HepG2 (cell line): Measurements from ENCODE around the gene RAMP1. TPM values are rescaled to one million over a fixed set of nuclear protein-coding genes. Genes with fewer than 3 reads are reported as not detected.

Experiments
- ATAC-seq: fragments of 200-7000 bp; cut with Tn5 transposase; 3 replicates; pipeline ENCODE4 v1.9.1; 2020; ENCODE audit warnings: mild to moderate bottlenecking, moderate library complexity
- BruUV-seq: library from RNA; stranded (reverse); fragments of 400-500 nt; replicated peaks from 2 replicates; lab custom pipeline; 2021; lab: Mats Ljungman, UMichigan
- CTCF ChIA-PET: fragments of 300-600 bp; formaldehyde crosslinking; extraction: SDS; loops from one replicate; lab custom pipeline; 2021; ENCODE audit warnings: low total read pairs, inconsistent platforms, low intra/inter-chr PET ratio; lab: Yijun Ruan, JAX
- POLR2A ChIA-PET: fragments of 350-600 bp; sonication (Branson Sonifier 250); formaldehyde crosslinking; loops from one replicate; lab custom pipeline; 2020; ENCODE audit warnings: antibody characterized with exemption, inconsistent platforms; lab: Yijun Ruan, JAX
- DNase-seq: peaks from one replicate; pipeline ENCODE4 v3.0.0-alpha.2; 2015; ENCODE audit warnings: low spot score
- FAIRE-seq: peaks from 3 replicates; lab custom pipeline; 2011; peaks lifted over from hg19 to GRCh38; lab: Jason Lieb, UNC
- H2AFZ ChIP-seq: one replicate; pipeline ENCODE4 v1.6.1; 2011; ENCODE audit warnings: low read length, inconsistent platforms
- H3K27ac ChIP-seq: fragments of 300-600 bp; 3 replicates; pipeline ENCODE4 v1.8.0; 2011; ENCODE audit warnings: mixed run types, mild to moderate bottlenecking, mixed read lengths, low read length, inconsistent platforms; ENCODE audit not compliant: insufficient read depth; ENCODE audit errors: extremely low read length
- H3K27me3 ChIP-seq, 2 experiments: fragments of 200-600 bp in 1 of 2; 2 replicates in 1 of 2; 3 replicates in 1 of 2; pipeline versions ENCODE4 v1.6.0 to v1.8.0; 2011; ENCODE audit warnings: low read length in 2 of 2, mild to moderate bottlenecking in 2 of 2, moderate library complexity in 2 of 2, inconsistent platforms in 1 of 2; ENCODE audit not compliant: insufficient read depth in 2 of 2, control insufficient read depth in 1 of 2
- H3K36me3 ChIP-seq, 2 experiments: fragments of 200-600 bp in 1 of 2; replicated peaks in 1 of 2; 2 replicates in 1 of 2; 3 replicates in 1 of 2; pipeline versions ENCODE4 v1.5.1 to v1.8.0; 2011; ENCODE audit warnings: low read length in 2 of 2, inconsistent platforms in 1 of 2; ENCODE audit not compliant: insufficient read depth in 2 of 2, control insufficient read depth in 1 of 2
- H3K4me1 ChIP-seq: 2 replicates; pipeline ENCODE4 v1.5.1; 2012; ENCODE audit warnings: low read length, inconsistent platforms; ENCODE audit not compliant: insufficient read depth
- H3K4me2 ChIP-seq: 2 replicates; pipeline ENCODE4 v1.6.0; 2011; ENCODE audit warnings: low read depth, low read length, inconsistent platforms
- H3K4me3 ChIP-seq, 3 experiments: fragments of 200-600 bp in 1 of 3; sonication (generic), shearing (Covaris generic) in 1 of 3; replicated peaks in 1 of 3; 2 replicates each; pipeline ENCODE4 v1.5.1; 2011 to 2016; ENCODE audit warnings: low read length in 3 of 3, inconsistent platforms in 2 of 3, low read depth in 2 of 3, mild to moderate bottlenecking in 2 of 3, control low read depth in 1 of 3, mixed read lengths in 1 of 3; ENCODE audit not compliant: insufficient read depth in 1 of 3
- H3K79me2 ChIP-seq: one replicate; pipeline ENCODE4 v1.6.1; 2011; ENCODE audit warnings: low read length, inconsistent platforms; ENCODE audit not compliant: insufficient read depth
- H3K9ac ChIP-seq: 2 replicates; pipeline ENCODE4 v1.6.0; 2011; ENCODE audit warnings: mild to moderate bottlenecking, low read depth, low read length, inconsistent platforms; ENCODE audit not compliant: insufficient read depth
- H3K9me3 ChIP-seq: 2 replicates; pipeline ENCODE4 v1.5.1; 2012; ENCODE audit warnings: mild to moderate bottlenecking, low read length
- H4K20me1 ChIP-seq: 2 replicates; pipeline ENCODE4 v1.6.0; 2011; ENCODE audit warnings: inconsistent platforms, mild to moderate bottlenecking, low read length, moderate library complexity; ENCODE audit not compliant: insufficient read depth
- CHCHD3 ChIP-seq: sonication (generic); formaldehyde crosslinking; IDR thresholded peaks from 2 replicates; pipeline ENCODE4 v1.8.0; 2022; ENCODE audit warnings: mild to moderate bottlenecking, missing genetic modification reagents, moderate library complexity
- MBNL3 ChIP-seq: fragments of 250-450 bp; sonication (Bioruptor Pico); conservative IDR thresholded peaks from 2 replicates; pipeline ENCODE4 v1.8.0; 2022; ENCODE audit warnings: mild to moderate bottlenecking, inconsistent platforms
- ZNF232 ChIP-seq: sonication (generic); formaldehyde crosslinking; IDR thresholded peaks from 2 replicates; pipeline ENCODE4 v1.4.0; 2020; ENCODE audit warnings: missing genetic modification reagents, borderline replicate concordance
- ZNF430 ChIP-seq: sonication (generic); formaldehyde crosslinking; IDR thresholded peaks from 2 replicates; pipeline ENCODE4 v1.9.0; 2021; ENCODE audit warnings: mild to moderate bottlenecking, missing genetic modification reagents
- ZNF629 ChIP-seq: sonication (generic); formaldehyde crosslinking; conservative IDR thresholded peaks from 2 replicates; pipeline ENCODE4 v1.5.0; 2020; ENCODE audit warnings: missing genetic modification reagents
- WGBS: methylation state at CpG from one replicate; pipeline ENCODE4 v1.1.6; 2017; ENCODE audit warnings: low lambda C conversion rate; 5-methylcytosine and 5-hydroxymethylcytosine counted together
- in situ Hi-C: cut with HindIII; loops from 2 replicates; pipeline ENCODE4 v1.10.0; 2017; ENCODE audit warnings: low pct_unique_long_range_greater_than_20kb; ENCODE audit not compliant: extremely low pct_ligation_motif_present
- intact Hi-C: fragments of 100-400 bp; cut with micrococcal nuclease; formaldehyde crosslinking; loops from one replicate; pipeline ENCODE4 v1.10.0; 2022; ENCODE audit not compliant: unreplicated experiment
- polyA plus RNA-seq, 8 experiments: library from polyadenylated mRNA; depleted of rRNA in 3 of 8; stranded (reverse) in 7 of 8; unstranded in 1 of 8; fragments of >200 nt; fragmentation: Illumina TruSeq in 4 of 8; extraction: Trizol in 4 of 8; gene quantifications; 2 replicates each; pipeline versions ENCODE4 v1.2.1 to v1.2.3, GENCODE V29; 2011 to 2016; ENCODE audit warnings: low read depth in 4 of 8, missing spikeins in 1 of 8, mixed read lengths in 1 of 8; ENCODE audit not compliant: insufficient read depth in 1 of 8
- total RNA-seq, 5 experiments: library from RNA; depleted of rRNA; stranded (reverse); fragments of >200 nt; fragmentation: Illumina TruSeq; extraction: Trizol; gene quantifications; 2 replicates each; pipeline ENCODE4 v1.2.3, GENCODE V29; 2016; ENCODE audit warnings: low read depth in 1 of 5
- TF ChIP-seq, protein P1 (sequence below): sonication (generic); formaldehyde crosslinking; IDR thresholded peaks from 2 replicates; pipeline ENCODE4 v1.5.1; 2020; ENCODE audit warnings: missing genetic modification reagents, mild to moderate bottlenecking, borderline replicate concordance

Gene RAMP1
- total and polyA plus RNA-seq, 2 of the 13 experiments (the other 11 are each of a cell fraction or from before 2014, with no cell fraction given), result 0.29 to 0.61 TPM

DNA sequence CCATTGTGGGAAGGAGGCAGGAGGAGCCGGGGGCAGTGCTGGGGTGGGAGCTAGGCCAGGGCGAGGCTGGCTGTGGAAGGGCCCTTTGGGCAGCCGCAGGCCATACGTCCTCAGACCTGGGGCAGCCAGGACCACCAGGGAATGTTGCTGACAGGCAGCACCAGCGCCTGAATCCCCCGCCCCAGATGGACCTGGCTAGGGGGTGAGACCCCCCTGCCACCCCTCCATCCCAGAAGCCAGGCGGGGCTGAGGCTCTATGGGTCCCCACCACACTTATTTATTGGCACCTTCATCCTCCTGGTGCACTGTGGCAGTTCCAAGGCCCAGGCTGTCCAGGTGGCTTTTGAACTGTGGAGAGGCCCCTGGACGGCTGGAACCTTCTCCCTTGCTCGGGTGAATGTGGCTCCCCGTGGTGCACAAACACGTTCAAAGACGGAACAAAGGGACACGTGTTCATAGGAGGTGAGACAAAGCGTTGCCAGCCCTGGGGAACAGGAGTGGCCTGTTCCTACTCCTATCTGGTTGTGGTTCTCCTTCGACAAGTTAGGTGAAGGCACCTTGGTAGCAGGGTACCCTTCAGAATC is 35.1 kb downstream of the RAMP1 start:
- H3K27ac ChIP-seq, result no peak overlapping the region
- H3K79me2 ChIP-seq, result no peaks in the 10 kb centered on the region
- H3K4me1 ChIP-seq, result no peaks in the 10 kb centered on the region
- BruUV-seq, result no TSS peak
- H3K27me3 ChIP-seq, result peaks cover 3 to 52% of the 10 kb centered on the region in 2 experiments
- no peak overlapping the region for H3K4me2 ChIP-seq
- FAIRE-seq (no peak), ATAC-seq (no peak), DNase-seq (no peak)
- 23% methylated on average over 13 of the region's 15 CpGs for WGBS
- no peak for TF ChIP-seq MBNL3
- TF ChIP-seq ZNF430, result no peak
- TF ChIP-seq, protein P1, sequence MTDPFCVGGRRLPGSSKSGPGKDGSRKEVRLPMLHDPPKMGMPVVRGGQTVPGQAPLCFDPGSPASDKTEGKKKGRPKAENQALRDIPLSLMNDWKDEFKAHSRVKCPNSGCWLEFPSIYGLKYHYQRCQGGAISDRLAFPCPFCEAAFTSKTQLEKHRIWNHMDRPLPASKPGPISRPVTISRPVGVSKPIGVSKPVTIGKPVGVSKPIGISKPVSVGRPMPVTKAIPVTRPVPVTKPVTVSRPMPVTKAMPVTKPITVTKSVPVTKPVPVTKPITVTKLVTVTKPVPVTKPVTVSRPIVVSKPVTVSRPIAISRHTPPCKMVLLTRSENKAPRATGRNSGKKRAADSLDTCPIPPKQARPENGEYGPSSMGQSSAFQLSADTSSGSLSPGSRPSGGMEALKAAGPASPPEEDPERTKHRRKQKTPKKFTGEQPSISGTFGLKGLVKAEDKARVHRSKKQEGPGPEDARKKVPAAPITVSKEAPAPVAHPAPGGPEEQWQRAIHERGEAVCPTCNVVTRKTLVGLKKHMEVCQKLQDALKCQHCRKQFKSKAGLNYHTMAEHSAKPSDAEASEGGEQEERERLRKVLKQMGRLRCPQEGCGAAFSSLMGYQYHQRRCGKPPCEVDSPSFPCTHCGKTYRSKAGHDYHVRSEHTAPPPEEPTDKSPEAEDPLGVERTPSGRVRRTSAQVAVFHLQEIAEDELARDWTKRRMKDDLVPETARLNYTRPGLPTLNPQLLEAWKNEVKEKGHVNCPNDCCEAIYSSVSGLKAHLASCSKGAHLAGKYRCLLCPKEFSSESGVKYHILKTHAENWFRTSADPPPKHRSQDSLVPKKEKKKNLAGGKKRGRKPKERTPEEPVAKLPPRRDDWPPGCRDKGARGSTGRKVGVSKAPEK (CRISPR knock-in tag), result no peak
- no peaks in the 10 kb centered on the region for H3K9me3 ChIP-seq
- H3K36me3 ChIP-seq, result no peaks in the 10 kb centered on the region
- ChIA-PET POLR2A (no interaction called here), CTCF (no interaction called here)
- H3K4me3 ChIP-seq, result no peak overlapping the region
- no peak overlapping the region for H3K9ac ChIP-seq
- H4K20me1 ChIP-seq, result no peaks in the 10 kb centered on the region
- intact Hi-C loops (no loop called here), in situ Hi-C loops (no loop called here)
- H2AFZ ChIP-seq, result no peak overlapping the region

DNA sequence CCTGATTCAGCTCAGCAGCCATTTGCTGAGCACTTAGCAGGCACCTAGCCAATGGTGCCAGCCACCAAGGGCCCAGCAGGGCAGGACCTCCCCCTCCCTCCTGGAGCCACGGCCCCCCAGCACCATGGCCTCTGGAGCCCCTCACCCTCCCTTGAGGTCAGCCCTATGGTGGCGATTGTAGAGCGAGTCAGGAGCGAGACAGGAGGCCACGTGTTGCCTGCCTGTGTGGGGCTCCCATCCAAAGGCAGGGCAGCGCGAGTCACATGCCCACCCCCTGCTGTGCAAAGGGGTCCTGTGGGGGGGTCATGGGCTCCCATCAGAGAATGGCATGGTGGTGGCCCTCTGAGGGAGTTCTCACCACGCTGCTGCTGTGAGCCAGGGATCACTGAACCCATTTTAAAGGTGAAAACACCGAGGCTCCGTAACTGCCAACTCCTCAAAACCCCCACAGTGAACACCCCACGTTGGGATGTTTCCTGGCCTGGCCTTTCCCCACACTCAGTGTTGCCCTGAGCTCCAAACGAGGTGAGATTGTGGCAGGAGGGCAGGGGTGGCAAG is 35.6 kb downstream of the RAMP1 start:
- FAIRE-seq (no peak), ATAC-seq (no peak)

More for the DNA sequence above, 35.6 kb downstream of the RAMP1 start:
- no peaks in the 10 kb centered on the region for H3K9me3 ChIP-seq
- POLR2A ChIA-PET, result no interaction called here
- intact Hi-C loops (no loop called here), in situ Hi-C loops (no loop called here)
- no peak overlapping the region for H3K27ac ChIP-seq
- H3K4me3 ChIP-seq, result no peak overlapping the region
- H3K4me1 ChIP-seq, result no peaks in the 10 kb centered on the region
- BruUV-seq, result no TSS peak
- no peaks in the 10 kb centered on the region for H3K36me3 ChIP-seq
- DNase-seq, result no peak
- no peak overlapping the region for H3K9ac ChIP-seq
- WGBS, result 20% methylated on average over 6 of the region's 12 CpGs
- no peak overlapping the region for H2AFZ ChIP-seq
- TF ChIP-seq ZNF232 (CRISPR knock-in tag) (no peak), ZNF629 (CRISPR knock-in tag) (peak; percentile 63), CHCHD3 (CRISPR knock-in tag) (no peak)
- TF ChIP-seq, all 625 proteins: peak for 1
- peaks cover 3 to 53% of the 10 kb centered on the region in 2 experiments for H3K27me3 ChIP-seq
- no peak overlapping the region for H3K4me2 ChIP-seq
- no peaks in the 10 kb centered on the region for H3K79me2 ChIP-seq
- CTCF ChIA-PET, result no interaction called here
- H4K20me1 ChIP-seq, result no peaks in the 10 kb centered on the region
